GM23338 (cell line): Measurements from ENCODE around the gene STAMBP.

Experiments
- CTCF ChIP-seq, 2 experiments: fragments of 200-600 bp in 1 of 2; sonication (generic) in 1 of 2; conservative IDR thresholded peaks; 2 replicates each; pipeline versions ENCODE4 v1.5.1 to v1.6.1; 2016 to 2017; ENCODE audit warnings: antibody characterized with exemption in 2 of 2, low read depth in 2 of 2, mild to moderate bottlenecking in 2 of 2, moderate library complexity in 1 of 2
- EZH2 ChIP-seq: fragments of 200-600 bp; sonication (generic); IDR thresholded peaks from one replicate; pipeline ENCODE4 v1.8.0; 2017; ENCODE audit warnings: antibody characterized with exemption, mild to moderate bottlenecking, low read depth; ENCODE audit not compliant: unreplicated experiment

- no peak for TF ChIP-seq CTCF (conservative IDR thresholded peaks at IDR 0.05; ENCODE audit: low read depth in 2 of 2)
- no peak for TF ChIP-seq EZH2
These were observed 59.6 kb downstream of the STAMBP start for GRCh38 chr2:73888388-73888787.
